GM10266 (cell line): ENCODE measurements around the gene SET.
A peak's percentile ranks its signal among the peaks of the same experiment; 100 is the strongest.

Experiments used
- DNase-seq: peaks from one replicate; pipeline ENCODE4 v3.0.0; 2012; ENCODE audit errors: extremely low spot score
- CTCF ChIP-seq: IDR thresholded peaks from 2 replicates; pipeline ENCODE4 v1.5.1; 2012; ENCODE audit warnings: mild to moderate bottlenecking, low read depth; ENCODE audit not compliant: control insufficient read depth, insufficient read depth; ENCODE audit errors: missing control alignments

SET gene

DNA sequence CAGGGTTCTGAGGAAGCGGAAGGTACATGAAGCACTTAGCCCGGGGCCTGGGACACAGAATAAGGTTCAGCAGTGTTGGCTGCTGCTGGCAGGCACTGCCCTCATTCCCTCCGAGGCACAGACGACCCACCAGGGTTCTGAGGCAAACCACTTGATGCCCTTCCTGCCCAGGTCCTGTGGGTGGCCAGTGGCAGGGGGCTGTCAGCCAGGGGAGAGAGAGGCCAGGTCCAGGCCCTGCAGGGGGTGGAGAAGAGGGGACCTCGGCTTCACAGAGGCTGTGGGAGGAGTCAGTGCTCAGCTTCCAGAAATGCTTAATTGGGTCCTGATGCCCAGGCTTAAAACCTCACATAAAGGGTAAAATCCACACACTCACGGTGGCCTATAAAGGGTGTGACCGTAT lies 39.3 kb downstream of the SET start:
- no peak for TF ChIP-seq CTCF
- DNase-seq: no peak

GRCh38 chr9:128729302-128729701 lies 40.3 kb downstream of the SET start:
- no peak for DNase-seq
- no peak for TF ChIP-seq CTCF

DNA sequence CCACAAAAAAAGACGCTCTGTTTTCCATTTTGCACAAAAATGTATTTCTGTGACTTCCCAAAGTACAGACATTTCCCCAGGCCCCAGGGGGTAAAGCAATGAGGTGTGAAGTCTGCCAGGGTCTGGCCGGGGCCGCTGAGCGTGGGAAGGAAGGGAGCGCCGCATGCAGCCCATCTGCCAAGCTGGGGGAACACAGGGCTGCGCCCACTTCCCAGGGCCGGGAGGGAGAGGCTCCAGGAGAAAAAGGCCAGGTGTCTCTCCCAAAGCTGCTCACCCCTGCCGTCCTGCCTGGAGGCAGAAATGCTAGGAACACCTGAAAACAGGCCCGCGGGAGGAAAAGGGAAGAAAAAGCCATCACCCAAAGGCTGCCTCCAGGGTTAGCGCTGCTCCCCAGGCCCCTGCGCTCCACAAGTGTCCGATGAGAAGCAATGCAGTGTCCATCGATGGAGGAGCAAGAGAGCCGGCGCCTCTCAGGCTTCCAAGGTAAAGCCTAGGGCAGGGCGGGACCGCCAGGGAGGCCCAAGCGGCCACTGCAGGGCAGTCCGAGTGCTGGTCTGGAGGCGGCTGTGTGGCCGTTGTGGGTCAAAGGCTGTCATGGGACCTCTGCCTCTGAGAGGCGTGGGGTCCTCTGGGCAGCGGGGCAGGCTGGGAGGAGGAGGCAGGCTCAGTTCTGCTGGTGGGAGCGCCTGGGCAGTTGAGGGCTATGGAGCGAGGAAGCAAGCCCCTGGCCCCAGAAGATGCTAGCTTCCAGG lies 40.9 kb downstream of the SET start:
- DNase-seq: no peak
- TF ChIP-seq CTCF: no peak

DNA sequence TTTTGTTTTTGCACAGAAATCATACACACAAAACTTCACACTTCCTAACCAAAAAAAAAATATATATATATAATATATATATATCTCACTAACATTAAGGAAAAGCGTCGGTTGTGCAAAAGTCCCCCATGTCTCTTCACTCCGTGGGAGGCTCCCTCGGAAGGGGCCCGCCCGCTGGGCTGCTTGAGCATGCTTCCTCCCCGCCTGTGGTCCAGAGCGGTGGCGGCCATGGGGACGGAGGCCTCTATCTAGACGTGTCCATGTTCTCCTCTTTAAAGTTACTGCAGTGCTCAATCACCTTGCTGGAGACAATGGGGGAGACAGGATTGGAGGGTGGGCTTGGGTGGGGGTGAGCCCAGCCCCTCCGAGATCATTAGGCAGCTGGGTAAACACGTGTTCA lies 42.1 kb downstream of the SET start:
- no peak for DNase-seq
- TF ChIP-seq CTCF: no peak

- DNase-seq: no peak
- no peak for TF ChIP-seq CTCF
Observed at GRCh38 chr9:128731691-128732090, 42.7 kb downstream of the SET start.

DNA sequence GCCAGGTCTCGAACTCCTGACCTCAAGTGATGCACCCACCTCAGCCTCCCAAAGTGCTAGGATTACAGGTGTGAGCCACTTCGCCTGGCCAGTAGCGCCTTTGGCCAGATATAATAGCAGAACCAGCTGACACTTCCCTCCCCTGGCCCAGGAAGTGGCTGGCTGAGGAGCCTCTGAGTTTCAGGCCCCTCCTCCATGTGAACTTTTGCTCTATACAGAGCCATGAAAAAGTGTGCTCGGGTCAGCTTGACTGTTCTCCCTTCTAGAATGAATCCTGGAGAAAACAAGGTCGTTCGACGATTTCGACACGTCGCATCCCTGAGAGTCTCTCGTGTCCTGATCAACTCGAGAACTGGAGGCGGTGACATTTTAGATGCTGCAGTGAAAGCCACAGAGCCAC lies 43.6 kb downstream of the SET start:
- no peak for DNase-seq
- TF ChIP-seq CTCF: no peak

GRCh38 chr9:128733256-128733655 lies 44.2 kb downstream of the SET start:
- TF ChIP-seq CTCF: peak; percentile 38
- DNase-seq: no peak
